AG10803 (cell line): ENCODE data around the gene SLC30A1.

Source experiments
- DNase-seq: peaks from one replicate; pipeline ENCODE4 v3.0.0; 2010; ENCODE audit warnings: low read depth
- H3K4me3 ChIP-seq: 2 replicates; pipeline ENCODE4 v1.5.1; 2011; ENCODE audit warnings: mild to moderate bottlenecking, low read length, control low read depth
- TF ChIP-seq, protein P1 (sequence below): conservative IDR thresholded peaks from 2 replicates; pipeline ENCODE4 v1.5.1; 2011; ENCODE audit warnings: mild to moderate bottlenecking, low read length, control low read depth, inconsistent platforms

The SLC30A1 gene

DNA sequence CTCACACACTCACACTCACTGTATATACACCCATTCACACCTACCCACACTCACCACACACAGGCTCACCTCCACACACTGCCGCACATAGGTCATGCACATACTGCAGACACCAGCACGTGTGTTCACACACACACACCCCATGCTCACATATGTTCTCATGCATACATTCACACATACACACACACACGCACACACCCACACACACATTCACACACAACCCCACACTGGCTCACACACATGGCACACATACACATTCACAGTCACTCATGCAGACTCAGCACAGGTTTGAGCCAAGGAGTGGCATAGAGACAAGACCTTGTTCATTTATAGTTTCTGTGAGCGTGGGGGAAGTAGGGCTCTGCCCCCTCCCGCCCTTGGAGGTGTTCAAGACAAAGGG lies 41.1 kb upstream of the SLC30A1 start:
- H3K4me3 ChIP-seq = no peak overlapping the region
- TF ChIP-seq, protein P1, sequence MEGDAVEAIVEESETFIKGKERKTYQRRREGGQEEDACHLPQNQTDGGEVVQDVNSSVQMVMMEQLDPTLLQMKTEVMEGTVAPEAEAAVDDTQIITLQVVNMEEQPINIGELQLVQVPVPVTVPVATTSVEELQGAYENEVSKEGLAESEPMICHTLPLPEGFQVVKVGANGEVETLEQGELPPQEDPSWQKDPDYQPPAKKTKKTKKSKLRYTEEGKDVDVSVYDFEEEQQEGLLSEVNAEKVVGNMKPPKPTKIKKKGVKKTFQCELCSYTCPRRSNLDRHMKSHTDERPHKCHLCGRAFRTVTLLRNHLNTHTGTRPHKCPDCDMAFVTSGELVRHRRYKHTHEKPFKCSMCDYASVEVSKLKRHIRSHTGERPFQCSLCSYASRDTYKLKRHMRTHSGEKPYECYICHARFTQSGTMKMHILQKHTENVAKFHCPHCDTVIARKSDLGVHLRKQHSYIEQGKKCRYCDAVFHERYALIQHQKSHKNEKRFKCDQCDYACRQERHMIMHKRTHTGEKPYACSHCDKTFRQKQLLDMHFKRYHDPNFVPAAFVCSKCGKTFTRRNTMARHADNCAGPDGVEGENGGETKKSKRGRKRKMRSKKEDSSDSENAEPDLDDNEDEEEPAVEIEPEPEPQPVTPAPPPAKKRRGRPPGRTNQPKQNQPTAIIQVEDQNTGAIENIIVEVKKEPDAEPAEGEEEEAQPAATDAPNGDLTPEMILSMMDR = no peak
- DNase-seq = no peak

DNA sequence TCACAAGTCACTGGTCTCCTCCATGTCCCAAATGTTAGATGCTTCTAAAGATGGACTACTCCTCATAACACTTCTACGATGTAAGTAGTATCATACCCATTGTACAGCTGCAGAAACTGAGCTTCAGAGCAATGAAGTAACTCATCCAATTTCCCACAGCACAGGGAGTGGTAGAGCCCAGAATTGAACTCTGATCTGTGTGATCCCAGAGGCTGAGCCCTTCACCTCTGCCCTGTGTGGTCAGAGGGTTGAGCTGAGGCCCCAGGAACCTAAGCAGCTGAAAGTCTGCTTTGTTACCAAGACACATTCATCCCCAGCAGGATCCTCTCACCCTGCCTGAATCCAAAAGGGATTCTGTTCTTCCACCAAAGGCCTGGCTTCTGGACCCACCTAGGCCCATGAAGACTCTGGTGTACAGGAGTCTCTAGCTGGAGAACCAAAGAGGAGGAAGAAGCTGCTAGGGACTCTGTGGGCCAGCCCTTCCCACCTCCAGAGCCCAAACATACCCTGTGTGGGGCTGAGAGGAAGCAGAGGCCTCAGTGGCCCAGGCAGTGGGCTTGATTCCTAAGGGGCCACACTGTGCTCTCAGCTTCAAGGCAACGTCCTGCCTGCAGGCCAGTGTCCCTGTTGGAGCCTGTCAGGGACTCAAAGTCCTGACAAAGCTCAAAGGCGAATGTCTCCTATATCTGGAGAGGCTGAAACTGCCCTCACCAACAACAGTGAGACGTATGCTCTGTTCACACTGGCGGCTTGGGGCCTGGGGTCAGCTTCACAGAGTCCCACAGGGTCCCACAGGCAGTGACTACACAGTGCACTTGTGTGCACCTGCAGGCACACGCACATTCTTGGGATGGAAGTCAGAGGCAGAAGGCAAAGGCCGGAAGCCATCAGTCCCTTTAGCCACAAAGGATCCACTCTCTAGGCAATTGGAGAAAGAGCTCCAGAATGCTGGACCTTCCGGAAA lies 40.4 kb upstream of the SLC30A1 start:
- TF ChIP-seq, protein P1 = no peak
- no peak for DNase-seq
- no peak overlapping the region for H3K4me3 ChIP-seq

DNA sequence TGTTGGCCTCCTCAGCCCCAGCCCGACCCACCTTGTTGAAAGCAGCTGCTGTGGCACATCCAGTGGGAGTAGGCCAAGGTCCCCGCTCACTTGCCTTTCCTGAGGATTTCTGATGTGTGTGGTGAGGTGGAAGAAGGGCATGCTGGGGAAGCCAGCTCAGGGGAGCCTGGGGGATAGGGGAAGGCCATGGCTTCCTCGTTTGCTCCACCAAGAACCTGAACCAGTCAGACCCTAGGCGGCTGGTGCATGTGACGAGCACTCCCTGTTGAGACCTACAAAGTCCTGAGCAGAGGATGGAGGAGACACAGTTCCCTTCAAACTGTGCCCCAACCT lies 38.0 kb upstream of the SLC30A1 start:
- H3K4me3 ChIP-seq = no peak overlapping the region
- DNase-seq = no peak
- TF ChIP-seq, protein P1 = no peak

DNA sequence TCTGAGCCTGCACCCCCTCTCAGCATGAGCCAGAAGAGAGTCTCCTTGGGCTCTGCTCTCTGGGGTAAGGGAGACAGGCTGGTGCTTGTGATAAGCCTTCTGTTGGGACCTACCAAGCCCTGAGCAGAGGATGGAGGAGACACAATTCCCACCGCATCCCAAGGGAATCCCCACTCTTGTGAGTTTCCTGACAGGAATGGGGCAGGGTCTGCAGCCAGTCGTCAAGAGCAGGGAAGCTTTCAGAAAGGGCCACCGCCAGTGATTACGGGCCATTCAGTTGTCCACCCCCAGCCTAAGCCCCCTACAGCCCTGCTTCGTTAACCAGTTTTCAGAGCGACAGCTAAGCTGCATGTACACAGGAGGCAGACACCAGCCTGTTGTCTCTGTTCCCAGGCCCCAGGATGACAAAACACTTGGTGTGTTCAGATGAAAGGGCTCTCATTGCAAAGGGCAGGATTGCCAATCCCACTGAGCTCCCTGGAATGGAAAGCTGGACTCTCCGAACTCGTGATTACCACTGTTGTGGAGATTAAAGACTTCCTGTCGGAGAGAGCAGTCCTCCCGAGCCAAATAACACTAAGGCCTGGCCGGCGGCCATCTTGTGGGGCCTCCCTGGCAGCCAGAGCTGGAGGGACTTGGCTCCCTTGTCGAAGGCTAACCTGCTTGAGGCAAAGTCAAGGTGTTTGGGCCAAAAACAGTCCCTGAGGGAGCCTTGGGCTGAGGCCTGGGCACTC lies 37.4 kb upstream of the SLC30A1 start:
- no peak for DNase-seq

DNA sequence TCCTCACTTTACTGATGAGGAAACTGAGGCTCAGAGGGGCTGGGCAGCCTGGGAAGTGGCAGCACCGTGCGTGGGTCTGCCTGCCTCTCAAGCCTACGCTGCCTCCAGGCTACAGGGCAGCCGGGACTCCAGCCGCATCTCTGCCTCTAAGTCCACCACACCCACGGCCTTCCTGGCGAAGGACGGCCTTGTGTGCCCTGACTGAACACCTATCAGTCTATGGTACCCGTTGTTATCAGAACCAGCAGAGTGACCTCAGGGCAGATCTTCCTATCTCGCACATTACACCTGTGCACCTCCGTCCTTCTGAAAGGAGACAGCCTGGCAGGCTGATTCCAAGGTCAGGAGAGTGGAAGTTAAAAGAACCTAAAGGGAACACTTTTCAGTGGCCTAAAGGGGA lies 35.7 kb upstream of the SLC30A1 start:
- TF ChIP-seq, protein P1 = no peak
- H3K4me3 ChIP-seq = no peak overlapping the region
- no peak for DNase-seq

More for the DNA sequence above, 37.4 kb upstream of the SLC30A1 start:
- H3K4me3 ChIP-seq = no peak overlapping the region
- TF ChIP-seq, protein P1 = no peak

DNA sequence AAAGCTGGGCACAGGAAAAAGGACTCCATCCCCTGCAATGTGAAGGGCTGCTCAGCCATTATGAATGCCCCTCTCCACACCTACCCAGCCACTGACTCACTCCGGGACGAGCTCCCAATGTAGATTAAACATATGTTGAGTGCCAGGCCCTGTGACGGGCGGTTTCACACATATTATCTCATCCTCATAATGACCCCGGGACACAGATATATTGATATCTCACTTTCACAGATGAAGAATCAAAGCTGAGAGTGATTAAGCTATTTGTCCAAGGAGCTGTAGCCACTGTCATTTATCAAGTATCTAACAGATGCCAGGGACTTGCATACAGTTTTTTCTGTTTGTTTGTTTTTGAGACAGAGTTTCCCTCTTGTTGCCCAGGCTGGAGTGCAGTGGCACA lies 35.0 kb upstream of the SLC30A1 start:
- TF ChIP-seq, protein P1 = no peak
- DNase-seq = no peak
- H3K4me3 ChIP-seq = no peak overlapping the region
